ENCODE data around the gene PRKD1.

Gene PRKD1

DNA sequence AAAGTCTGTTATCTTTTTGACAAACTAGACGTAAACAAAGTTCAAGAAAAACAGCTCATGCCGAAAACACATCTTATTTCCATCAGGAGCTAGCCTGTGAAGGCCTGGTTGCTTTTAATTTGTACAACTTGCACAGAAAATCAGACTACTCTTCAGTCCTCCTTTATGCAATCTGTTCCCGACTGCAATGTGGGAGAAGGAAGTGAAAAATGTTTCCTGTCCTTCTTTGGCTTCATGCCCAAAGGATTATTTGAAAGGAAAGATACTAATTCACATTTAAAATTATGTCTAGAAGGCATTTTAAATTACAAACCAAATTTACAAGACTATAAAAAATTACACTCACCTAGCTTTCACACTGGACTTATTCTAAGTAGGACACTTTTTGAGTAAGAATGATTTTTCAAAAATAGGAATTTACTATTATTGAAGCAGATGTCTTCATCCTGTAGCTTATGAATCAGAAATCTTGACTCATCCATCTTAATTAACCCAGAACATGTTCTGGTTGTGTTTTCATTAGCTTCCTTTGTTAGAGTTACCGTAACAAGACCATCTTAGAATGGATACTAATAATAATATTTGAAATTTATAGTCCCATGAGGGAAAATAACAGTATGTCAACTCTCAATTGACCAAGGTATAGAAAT is 272.6 kb downstream of the PRKD1 start:
- no peak overlapping the region for H3K27ac ChIP-seq (ENCODE audit: low read length)
- no peaks in the 10 kb centered on the region for H3K9me3 ChIP-seq (ENCODE audit: control insufficient read depth, low read depth, low read length)
- no peak overlapping the region for H3K4me3 ChIP-seq (ENCODE audit: low read length)
- no peaks in the 10 kb centered on the region for H3K4me1 ChIP-seq (ENCODE audit: control insufficient read depth, low read depth, low read length)
- H3K27me3 ChIP-seq (ENCODE audit: control insufficient read depth, insufficient read depth, low read length), result no peaks in the 10 kb centered on the region
- no peak overlapping the region for H3K9ac ChIP-seq (ENCODE audit: low read length)
- H3K36me3 ChIP-seq (ENCODE audit: control insufficient read depth, low read depth, low read length), result no peaks in the 10 kb centered on the region

DNA sequence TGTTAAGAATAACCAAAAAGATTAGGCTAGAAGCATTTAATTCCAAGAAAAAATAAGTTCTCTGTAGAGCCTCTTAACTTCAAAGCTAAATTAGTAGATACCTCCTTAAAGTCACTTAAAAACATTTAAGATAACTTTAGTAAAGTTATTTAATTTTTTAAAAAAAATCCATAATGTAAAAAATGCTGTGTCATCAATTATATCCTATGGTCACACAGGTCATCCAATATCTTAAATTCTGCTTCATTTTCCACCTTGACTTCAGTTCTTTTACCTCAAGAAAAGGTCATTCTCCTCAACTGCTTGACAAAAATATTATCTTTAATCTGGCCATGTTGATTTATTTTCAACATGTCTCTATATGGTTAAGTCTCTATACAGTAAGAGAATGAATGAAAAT is 274.3 kb downstream of the PRKD1 start:
- no peaks in the 10 kb centered on the region for H3K36me3 ChIP-seq (ENCODE audit: control insufficient read depth, low read depth, low read length)
- H3K9ac ChIP-seq (ENCODE audit: low read length), result no peak overlapping the region
- H3K4me3 ChIP-seq (ENCODE audit: low read length), result no peak overlapping the region
- H3K27ac ChIP-seq (ENCODE audit: low read length), result no peak overlapping the region
- H3K9me3 ChIP-seq (ENCODE audit: control insufficient read depth, low read depth, low read length), result peaks cover 3% of the 10 kb centered on the region
- no peaks in the 10 kb centered on the region for H3K27me3 ChIP-seq (ENCODE audit: control insufficient read depth, insufficient read depth, low read length)
- H3K4me1 ChIP-seq (ENCODE audit: control insufficient read depth, low read depth, low read length), result no peaks in the 10 kb centered on the region

DNA sequence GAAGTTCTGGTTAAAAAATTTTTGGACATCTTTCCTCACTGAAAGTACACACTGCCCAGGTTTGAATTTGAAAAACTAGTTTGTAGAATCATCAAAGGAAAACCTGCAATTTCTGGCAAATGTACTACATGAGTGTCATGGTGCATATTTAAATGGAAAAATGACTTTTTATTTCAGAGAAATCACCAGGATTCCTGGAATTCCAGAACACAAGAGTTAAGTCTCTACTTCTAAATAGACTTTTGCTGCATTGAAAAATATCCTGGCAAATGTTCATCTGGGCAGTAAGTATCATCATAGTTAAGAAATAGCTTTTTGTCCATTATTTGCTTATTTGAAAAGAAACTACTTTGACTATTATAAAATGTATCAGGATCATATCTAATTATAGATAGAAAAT is 275.1 kb downstream of the PRKD1 start:
- Histone ChIP-seq H3K4me3 (ENCODE audit: low read length) (no peak overlapping the region), H3K9me3 (ENCODE audit: control insufficient read depth, low read depth, low read length) (peaks cover 10% of the 10 kb centered on the region), H3K4me1 (ENCODE audit: control insufficient read depth, low read depth, low read length) (no peaks in the 10 kb centered on the region), H3K36me3 (ENCODE audit: control insufficient read depth, low read depth, low read length) (no peaks in the 10 kb centered on the region), H3K9ac (ENCODE audit: low read length) (no peak overlapping the region), H3K27me3 (ENCODE audit: control insufficient read depth, insufficient read depth, low read length) (no peaks in the 10 kb centered on the region), H3K27ac (ENCODE audit: low read length) (no peak overlapping the region)

DNA sequence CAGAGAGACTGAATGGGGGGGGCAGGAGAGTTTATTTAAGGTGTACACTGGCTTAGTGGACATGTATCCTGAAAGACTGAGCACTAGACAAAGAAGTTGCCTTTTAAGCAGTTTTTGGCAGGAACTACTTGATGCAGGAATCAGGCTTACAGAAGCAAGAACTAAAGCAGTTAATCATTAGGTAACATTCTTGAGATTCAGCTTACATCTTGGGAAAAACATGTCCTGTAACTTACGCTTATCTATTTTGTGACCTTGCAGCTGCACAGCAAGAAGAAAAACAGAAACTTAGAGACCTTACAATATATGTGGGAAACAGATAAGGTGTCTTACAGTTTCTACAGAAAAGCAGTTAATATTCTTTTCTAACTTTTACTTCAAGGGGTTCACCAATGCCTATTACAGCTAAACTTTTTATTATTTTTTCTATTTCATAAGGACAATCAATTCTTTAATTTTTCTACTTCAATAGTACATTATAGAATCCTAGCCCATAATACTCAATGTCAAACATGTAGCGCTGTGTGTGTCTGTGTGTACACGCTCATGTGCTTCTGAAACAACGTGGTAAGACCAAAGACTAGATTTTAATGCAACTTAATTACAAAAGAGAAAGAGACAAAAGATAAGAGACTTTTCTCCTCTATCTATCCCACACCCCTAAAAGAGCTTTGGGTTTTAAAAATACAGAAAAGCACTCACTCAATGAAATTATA is 276.9 kb downstream of the PRKD1 start:
- H3K27me3 ChIP-seq (ENCODE audit: control insufficient read depth, insufficient read depth, low read length), result no peaks in the 10 kb centered on the region
- no peak overlapping the region for H3K27ac ChIP-seq (ENCODE audit: low read length)
- H3K9me3 ChIP-seq (ENCODE audit: control insufficient read depth, low read depth, low read length), result peaks cover 16% of the 10 kb centered on the region
- H3K9ac ChIP-seq (ENCODE audit: low read length), result no peak overlapping the region
- H3K4me1 ChIP-seq (ENCODE audit: control insufficient read depth, low read depth, low read length), result no peaks in the 10 kb centered on the region
- no peak overlapping the region for H3K4me3 ChIP-seq (ENCODE audit: low read length)
- no peaks in the 10 kb centered on the region for H3K36me3 ChIP-seq (ENCODE audit: control insufficient read depth, low read depth, low read length)

DNA sequence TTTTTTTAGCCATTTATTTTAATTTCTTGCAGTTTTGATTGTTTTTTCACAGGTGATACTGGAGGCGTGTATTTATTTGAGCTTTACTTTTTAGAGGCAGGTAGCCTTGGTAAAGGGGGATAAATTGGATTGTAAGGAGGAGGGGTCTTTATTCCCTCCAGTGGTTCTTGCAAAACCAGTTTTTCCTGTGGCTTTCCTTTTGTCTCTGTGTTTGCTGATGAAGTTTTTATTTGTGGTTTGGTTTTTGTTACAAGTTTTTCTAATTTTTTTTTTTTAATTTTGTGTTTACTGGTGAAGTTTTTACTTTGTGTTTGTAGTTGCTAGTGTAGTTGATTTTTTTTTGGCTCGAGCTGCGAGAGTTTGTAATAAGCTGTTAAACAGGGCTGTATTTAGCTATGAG is 278.5 kb downstream of the PRKD1 start:
- H3K27ac ChIP-seq (ENCODE audit: low read length), result no peak overlapping the region

DNA sequence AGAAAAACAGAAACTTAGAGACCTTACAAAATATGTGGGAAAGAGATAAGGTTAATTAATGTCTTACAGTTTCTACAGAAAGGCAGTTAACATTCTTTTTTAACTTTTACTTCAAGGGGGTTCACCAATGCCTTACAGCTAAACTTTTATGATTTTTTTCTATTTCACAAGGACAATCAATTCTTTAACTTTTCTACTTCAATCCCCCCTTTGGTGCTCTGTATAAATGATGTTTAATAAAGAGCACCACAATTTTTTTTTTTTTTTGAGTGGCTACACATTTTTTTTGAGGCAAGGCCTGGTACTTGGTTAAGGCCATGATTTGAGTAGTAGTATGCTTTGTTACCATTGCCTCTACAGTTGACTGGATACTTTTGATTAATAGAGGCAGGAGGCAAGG is 279.6 kb downstream of the PRKD1 start:
- Histone ChIP-seq H3K4me3 (ENCODE audit: low read length) (no peak overlapping the region), H3K9me3 (ENCODE audit: control insufficient read depth, low read depth, low read length) (peaks cover 16% of the 10 kb centered on the region), H3K9ac (ENCODE audit: low read length) (no peak overlapping the region), H3K27me3 (ENCODE audit: control insufficient read depth, insufficient read depth, low read length) (no peaks in the 10 kb centered on the region), H3K36me3 (ENCODE audit: control insufficient read depth, low read depth, low read length) (no peaks in the 10 kb centered on the region), H3K27ac (ENCODE audit: low read length) (no peak overlapping the region), H3K4me1 (ENCODE audit: control insufficient read depth, low read depth, low read length) (peaks cover 6% of the 10 kb centered on the region)

More for the DNA sequence above, 278.5 kb downstream of the PRKD1 start:
- H3K9ac ChIP-seq (ENCODE audit: low read length), result no peak overlapping the region
- H3K4me1 ChIP-seq (ENCODE audit: control insufficient read depth, low read depth, low read length), result no peaks in the 10 kb centered on the region
- no peaks in the 10 kb centered on the region for H3K27me3 ChIP-seq (ENCODE audit: control insufficient read depth, insufficient read depth, low read length)
- peaks cover 16% of the 10 kb centered on the region for H3K9me3 ChIP-seq (ENCODE audit: control insufficient read depth, low read depth, low read length)
- no peak overlapping the region for H3K4me3 ChIP-seq (ENCODE audit: low read length)
- H3K36me3 ChIP-seq (ENCODE audit: control insufficient read depth, low read depth, low read length), result no peaks in the 10 kb centered on the region

DNA sequence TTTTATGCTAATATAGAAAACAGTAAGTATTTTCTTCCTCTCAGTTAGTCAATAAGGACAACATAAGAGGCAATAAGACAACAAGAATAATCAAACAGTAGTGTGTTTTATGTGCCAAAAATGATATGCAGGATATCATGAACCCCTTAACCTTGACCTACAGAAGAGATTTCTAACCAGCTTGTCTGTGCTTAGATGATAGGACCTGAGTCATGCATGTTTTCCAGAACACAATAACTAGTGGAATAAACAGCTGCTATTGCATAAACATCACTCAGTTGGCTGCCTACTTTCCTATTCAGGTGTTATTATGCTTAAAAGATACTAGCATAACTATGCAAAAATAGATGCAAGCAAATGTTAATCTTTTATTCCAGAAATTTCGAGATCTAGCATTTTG is 282.5 kb downstream of the PRKD1 start:
- Histone ChIP-seq H3K9me3 (ENCODE audit: control insufficient read depth, low read depth, low read length) (peaks cover 16% of the 10 kb centered on the region), H3K4me1 (ENCODE audit: control insufficient read depth, low read depth, low read length) (peaks cover 6% of the 10 kb centered on the region), H3K36me3 (ENCODE audit: control insufficient read depth, low read depth, low read length) (no peaks in the 10 kb centered on the region), H3K27me3 (ENCODE audit: control insufficient read depth, insufficient read depth, low read length) (no peaks in the 10 kb centered on the region), H3K4me3 (ENCODE audit: low read length) (no peak overlapping the region), H3K9ac (ENCODE audit: low read length) (no peak overlapping the region), H3K27ac (ENCODE audit: low read length) (no peak overlapping the region)

DNA sequence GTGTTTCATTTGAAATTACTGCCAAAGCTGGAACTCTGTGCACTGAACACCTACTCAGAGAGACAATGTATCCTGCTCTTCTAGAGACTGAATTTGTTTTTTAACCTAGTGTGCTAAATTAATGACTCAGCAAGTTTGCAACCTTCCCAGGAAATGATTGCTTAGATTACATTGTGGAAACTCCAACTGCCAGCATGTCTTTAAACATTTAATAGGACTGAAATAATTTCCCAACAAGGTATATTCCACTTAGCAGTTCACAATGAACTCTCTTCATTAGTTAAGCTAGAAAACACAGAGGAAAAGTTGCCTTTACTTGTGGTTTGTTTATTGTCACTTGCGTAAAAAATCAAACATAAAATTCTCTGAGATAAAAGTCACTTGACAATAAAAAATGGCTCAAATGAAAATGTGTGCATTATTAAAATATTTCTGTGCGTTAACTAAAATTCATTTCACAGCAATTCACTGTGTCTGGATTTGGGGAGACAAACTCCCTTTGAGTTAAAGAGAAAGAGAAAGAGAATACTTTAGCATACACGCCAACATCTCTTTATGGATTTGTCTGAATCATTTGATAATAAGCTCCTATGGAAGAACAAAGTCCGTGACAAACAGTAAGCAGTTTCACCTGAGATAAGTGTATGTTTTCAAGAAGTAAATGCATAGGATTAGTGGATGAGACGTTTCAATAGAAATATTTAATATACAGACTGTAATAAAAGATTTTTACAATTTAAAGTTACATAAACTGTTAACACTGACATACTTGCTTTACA is 284.0 kb downstream of the PRKD1 start:
- no peak overlapping the region for H3K4me3 ChIP-seq (ENCODE audit: low read length)
- H3K9me3 ChIP-seq (ENCODE audit: control insufficient read depth, low read depth, low read length), result peaks cover 16% of the 10 kb centered on the region
- peaks cover 6% of the 10 kb centered on the region for H3K4me1 ChIP-seq (ENCODE audit: control insufficient read depth, low read depth, low read length)
- H3K9ac ChIP-seq (ENCODE audit: low read length), result no peak overlapping the region
- no peak overlapping the region for H3K27ac ChIP-seq (ENCODE audit: low read length)
- H3K36me3 ChIP-seq (ENCODE audit: control insufficient read depth, low read depth, low read length), result no peaks in the 10 kb centered on the region
- H3K27me3 ChIP-seq (ENCODE audit: control insufficient read depth, insufficient read depth, low read length), result no peaks in the 10 kb centered on the region

DNA sequence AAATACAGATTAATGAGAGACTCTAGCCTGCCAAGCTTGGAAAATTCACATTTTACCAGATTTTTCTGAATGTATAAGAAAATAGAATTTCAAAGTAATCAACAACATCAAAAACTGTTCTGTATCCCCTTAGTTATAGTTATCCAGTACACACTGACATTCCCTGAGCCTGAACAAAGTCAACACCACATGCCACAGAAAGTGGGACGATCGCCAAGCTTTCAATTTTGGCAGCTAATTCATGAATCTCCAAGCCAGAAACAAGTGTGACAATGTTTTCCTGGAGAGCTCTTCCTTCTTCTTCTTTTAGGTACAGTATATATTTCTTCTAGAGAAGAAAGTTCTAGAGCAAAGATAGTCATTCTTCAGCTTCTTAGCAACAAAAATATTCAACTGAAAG is 290.2 kb downstream of the PRKD1 start:
- Histone ChIP-seq H3K36me3 (ENCODE audit: control insufficient read depth, low read depth, low read length) (no peaks in the 10 kb centered on the region), H3K9ac (ENCODE audit: low read length) (no peak overlapping the region), H3K27ac (ENCODE audit: low read length) (no peak overlapping the region), H3K9me3 (ENCODE audit: control insufficient read depth, low read depth, low read length) (no peaks in the 10 kb centered on the region), H3K4me1 (ENCODE audit: control insufficient read depth, low read depth, low read length) (no peaks in the 10 kb centered on the region), H3K4me3 (ENCODE audit: low read length) (no peak overlapping the region), H3K27me3 (ENCODE audit: control insufficient read depth, insufficient read depth, low read length) (no peaks in the 10 kb centered on the region)

DNA sequence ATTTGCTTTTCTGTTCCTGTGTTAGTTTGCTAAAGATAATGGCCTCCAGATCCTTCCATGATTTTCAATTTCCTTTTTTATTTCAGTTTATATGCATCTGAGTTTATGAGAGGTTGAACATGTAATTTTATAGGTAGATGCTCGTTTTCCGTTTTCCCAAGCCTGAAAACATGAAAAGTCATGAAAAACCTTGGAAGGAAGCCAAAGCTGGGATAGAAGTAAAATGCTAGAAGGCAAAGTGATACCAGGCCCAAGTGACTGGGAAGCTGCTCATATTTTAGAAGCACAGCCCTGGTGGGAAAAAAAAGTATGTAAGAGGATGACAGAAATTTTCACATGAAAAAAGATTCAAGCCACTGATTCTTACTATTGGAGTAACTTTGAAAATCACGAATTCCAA is 290.8 kb downstream of the PRKD1 start:
- Histone ChIP-seq H3K9me3 (ENCODE audit: control insufficient read depth, low read depth, low read length) (no peaks in the 10 kb centered on the region), H3K4me1 (ENCODE audit: control insufficient read depth, low read depth, low read length) (no peaks in the 10 kb centered on the region), H3K27me3 (ENCODE audit: control insufficient read depth, insufficient read depth, low read length) (no peaks in the 10 kb centered on the region), H3K4me3 (ENCODE audit: low read length) (no peak overlapping the region), H3K27ac (ENCODE audit: low read length) (no peak overlapping the region), H3K9ac (ENCODE audit: low read length) (no peak overlapping the region), H3K36me3 (ENCODE audit: control insufficient read depth, low read depth, low read length) (no peaks in the 10 kb centered on the region)

DNA sequence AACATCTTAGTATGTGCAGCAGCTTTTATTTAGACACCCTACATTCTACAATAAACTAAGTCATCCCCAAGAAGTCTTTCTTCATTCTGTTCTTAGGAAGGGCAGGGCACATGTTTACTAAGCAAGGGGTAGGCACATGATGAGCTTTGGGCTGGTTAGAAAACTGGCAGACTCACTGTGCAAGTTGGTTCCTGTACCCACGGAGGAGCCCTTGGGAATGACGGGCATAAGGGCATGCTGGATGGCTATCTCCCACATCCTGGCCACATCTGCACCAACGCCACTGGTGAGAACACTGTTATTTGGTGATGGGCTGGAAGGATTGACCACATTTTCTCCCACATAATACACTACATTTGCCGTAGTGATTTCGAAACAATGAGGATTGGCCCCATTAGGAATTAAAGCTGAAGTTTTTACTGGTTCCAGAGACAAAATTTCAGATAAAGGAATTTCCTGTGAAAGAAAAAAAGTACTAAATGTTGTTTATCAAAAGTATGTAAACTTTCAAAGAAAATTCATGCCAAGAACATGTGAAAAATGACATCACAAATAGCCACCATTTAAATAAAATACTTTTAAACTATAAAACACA is 297.0 kb downstream of the PRKD1 start:
- Histone ChIP-seq H3K27ac (ENCODE audit: low read length) (no peak overlapping the region), H3K9me3 (ENCODE audit: control insufficient read depth, low read depth, low read length) (no peaks in the 10 kb centered on the region), H3K4me3 (ENCODE audit: low read length) (no peak overlapping the region), H3K4me1 (ENCODE audit: control insufficient read depth, low read depth, low read length) (no peaks in the 10 kb centered on the region), H3K9ac (ENCODE audit: low read length) (no peak overlapping the region), H3K36me3 (ENCODE audit: control insufficient read depth, low read depth, low read length) (no peaks in the 10 kb centered on the region), H3K27me3 (ENCODE audit: control insufficient read depth, insufficient read depth, low read length) (no peaks in the 10 kb centered on the region)
